Dedifferentiated amniotic fluid mesenchymal stem cell (primary cell): ENCODE results near the gene NDUFS3.
A peak's percentile ranks its signal among the peaks of the same experiment; 100 is the strongest.

ENCODE experiments used
- DNase-seq: peaks from one replicate; pipeline ENCODE4 v3.0.0-alpha.2; 2016; ENCODE audit errors: extremely low spot score

The NDUFS3 gene

GRCh38 chr11:47589977-47590861 lies 11.3 kb downstream of the NDUFS3 start:
- no peak for DNase-seq

- no peak for DNase-seq
Observed at GRCh38 chr11:47591764-47592163, 12.9 kb downstream of the NDUFS3 start.

- no peak for DNase-seq
Observed at GRCh38 chr11:47592251-47592650, 13.4 kb downstream of the NDUFS3 start.

GRCh38 chr11:47592970-47593369 lies 14.1 kb downstream of the NDUFS3 start:
- no peak for DNase-seq

- DNase-seq: no peak
Observed at GRCh38 chr11:47593492-47593933, 14.6 kb downstream of the NDUFS3 start.

GRCh38 chr11:47593934-47594855 lies 15.3 kb downstream of the NDUFS3 start, which contains the start of gene C1QTNF4:
Gene C1QTNF4, minus strand, starts transcription at chr11:47594411. Its CDS starts 3,601 bp downstream, at chr11:47590810.
- DNase-seq: no peak

- DNase-seq: no peak
Observed at GRCh38 chr11:47595029-47595428, 16.2 kb downstream of the NDUFS3 start.

- no peak for DNase-seq
Observed at GRCh38 chr11:47595967-47596366, 17.1 kb downstream of the NDUFS3 start.

GRCh38 chr11:47599902-47600301 lies 21.0 kb downstream of the NDUFS3 start:
- DNase-seq: no peak

- no peak for DNase-seq
Observed at GRCh38 chr11:47603295-47603694, 24.4 kb downstream of the NDUFS3 start.

- no peak for DNase-seq
Observed at GRCh38 chr11:47605921-47606320, 27.0 kb downstream of the NDUFS3 start.

GRCh38 chr11:47606731-47607130 lies 27.9 kb downstream of the NDUFS3 start:
- no peak for DNase-seq

GRCh38 chr11:47607380-47607779 lies 28.5 kb downstream of the NDUFS3 start:
- peak; percentile 70 for DNase-seq

- DNase-seq: no peak
Observed at GRCh38 chr11:47609675-47610074, 30.8 kb downstream of the NDUFS3 start.

- no peak for DNase-seq
Observed at GRCh38 chr11:47611348-47611794, 32.5 kb downstream of the NDUFS3 start.

- DNase-seq: no peak
Observed at GRCh38 chr11:47615249-47615648, 36.4 kb downstream of the NDUFS3 start.

GRCh38 chr11:47616726-47617416 lies 38.0 kb downstream of the NDUFS3 start:
- DNase-seq: peak; percentile 84

GRCh38 chr11:47617417-47617809 lies 38.5 kb downstream of the NDUFS3 start:
- peak; percentile 69 for DNase-seq

- no peak for DNase-seq
Observed at GRCh38 chr11:47620836-47621378, 42.0 kb downstream of the NDUFS3 start.

GRCh38 chr11:47626234-47626633 lies 47.4 kb downstream of the NDUFS3 start:
- DNase-seq: no peak

GRCh38 chr11:47628026-47628425 lies 49.2 kb downstream of the NDUFS3 start:
- no peak for DNase-seq
